AG09309 (cell line): ENCODE data around the gene TPST2.

Experiments used
- DNase-seq: peaks from one replicate; pipeline ENCODE4 v3.0.0-alpha.2; 2010; ENCODE audit warnings: low read depth
- H3K4me3 ChIP-seq: 2 replicates; pipeline ENCODE4 v1.5.1; 2011; ENCODE audit warnings: mild to moderate bottlenecking, low read depth, low read length, moderate library complexity; ENCODE audit not compliant: control insufficient read depth
- CTCF ChIP-seq: IDR thresholded peaks from 2 replicates; pipeline ENCODE4 v1.5.1; 2011; ENCODE audit warnings: mild to moderate bottlenecking, low read depth, low read length, inconsistent platforms; ENCODE audit not compliant: insufficient read depth, control insufficient read depth; ENCODE audit errors: missing control alignments

The TPST2 gene

GRCh38 chr22:26612652-26613051 lies 22.7 kb upstream of the TPST2 start:
- TF ChIP-seq CTCF: no peak
- DNase-seq: no peak
- H3K4me3 ChIP-seq: no peak overlapping the region

DNA sequence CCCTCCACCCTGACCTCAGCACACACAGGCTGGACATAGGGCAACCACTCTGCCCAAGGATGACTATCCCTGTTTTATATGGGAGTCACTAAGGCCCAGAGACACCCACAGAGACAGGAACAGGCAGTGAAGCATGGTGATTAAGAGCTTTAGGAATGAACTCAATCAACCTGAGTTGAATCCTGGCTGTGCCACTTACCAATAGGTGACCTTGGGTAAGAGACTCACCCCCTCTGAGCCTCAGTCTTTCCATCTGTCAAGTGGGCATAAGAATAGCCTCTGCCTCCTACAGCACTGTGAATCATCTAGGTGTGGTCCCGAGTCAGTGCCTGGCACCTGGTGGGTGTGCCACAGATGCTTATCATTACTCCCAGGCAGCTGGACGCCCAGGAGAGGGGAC lies 21.1 kb upstream of the TPST2 start:
- no peak overlapping the region for H3K4me3 ChIP-seq

GRCh38 chr22:26610072-26610958 lies 20.4 kb upstream of the TPST2 start:
- no peak for TF ChIP-seq CTCF
- no peak overlapping the region for H3K4me3 ChIP-seq
- peak; percentile 78 for DNase-seq

More for the DNA sequence above, 21.1 kb upstream of the TPST2 start:
- TF ChIP-seq CTCF: no peak
- DNase-seq: no peak

DNA sequence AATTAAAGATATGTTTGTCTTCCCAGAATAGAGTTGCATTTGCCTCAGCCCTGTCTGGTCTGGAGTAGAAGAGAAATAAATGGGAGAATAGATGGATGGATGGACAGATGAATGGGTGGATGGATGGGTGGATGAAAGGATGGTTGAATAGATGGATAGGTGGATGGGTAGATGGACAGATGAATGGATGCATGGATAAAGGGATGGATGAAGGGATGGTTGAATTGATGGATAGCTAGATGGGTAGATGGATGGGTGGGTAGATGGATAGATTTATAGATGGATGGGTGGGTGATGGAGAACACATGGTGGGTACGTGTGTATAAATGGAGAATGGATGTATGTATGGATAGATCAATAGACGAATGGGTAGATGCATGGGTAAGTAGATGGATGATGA lies 19.4 kb upstream of the TPST2 start:
- no peak for DNase-seq
- no peak for TF ChIP-seq CTCF
- no peak overlapping the region for H3K4me3 ChIP-seq

DNA sequence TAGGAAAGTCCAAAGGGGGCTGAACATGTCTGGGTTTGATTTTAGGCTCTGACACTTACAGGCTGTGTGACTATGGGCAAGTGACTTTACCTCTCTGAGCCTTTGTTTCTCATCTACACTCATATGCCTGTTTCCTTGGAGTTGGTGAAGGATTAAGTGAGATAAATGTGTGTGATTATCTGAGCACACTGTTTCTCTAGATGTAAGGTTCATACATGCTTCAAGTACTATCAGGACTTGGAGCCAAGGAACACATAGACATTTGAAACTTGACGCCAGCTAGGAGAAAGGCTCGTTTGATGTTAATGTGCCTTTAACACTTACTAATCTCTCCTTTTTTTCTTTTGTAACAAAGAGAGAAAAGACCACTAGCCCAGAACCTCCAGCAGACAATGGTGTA lies 18.2 kb upstream of the TPST2 start:
- DNase-seq: no peak

DNA sequence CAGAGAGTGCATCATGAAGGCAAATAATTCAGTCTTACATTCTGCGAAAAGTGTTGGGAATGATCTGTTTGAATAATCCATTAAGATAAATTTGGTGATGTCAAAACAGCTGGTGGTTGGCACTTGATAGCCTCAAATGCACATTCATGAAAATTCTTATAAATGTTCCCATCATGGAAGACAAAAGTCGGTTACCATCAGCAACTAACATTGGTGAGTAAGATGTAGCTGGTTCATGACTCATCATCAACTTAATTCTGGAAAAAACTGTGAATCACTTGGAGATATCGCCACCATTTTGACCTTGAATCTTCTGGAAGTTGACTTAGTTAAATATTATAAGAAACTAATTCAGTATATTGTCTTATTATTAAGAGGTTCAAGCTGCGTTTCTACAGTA lies 16.7 kb upstream of the TPST2 start:
- H3K4me3 ChIP-seq: no peak overlapping the region
- DNase-seq: no peak
- no peak for TF ChIP-seq CTCF

More for the DNA sequence above, 18.2 kb upstream of the TPST2 start:
- no peak for TF ChIP-seq CTCF
- no peak overlapping the region for H3K4me3 ChIP-seq
